ENCODE data around the gene EDC4. TPM values are rescaled to one million over a fixed set of nuclear protein-coding genes. Genes with fewer than 3 reads are reported as not detected.

The EDC4 gene
- total RNA-seq, 1 donor from 2014 or later, result 48.4 TPM

- DNase-seq (ENCODE audit: low read depth), result no peak
- Histone ChIP-seq H3K36me3 (ENCODE audit: control insufficient read depth, insufficient read depth, low read length) (peaks cover 3% of the 10 kb centered on the region), H3K27me3 (ENCODE audit: control insufficient read depth, insufficient read depth, low read length) (no peaks in the 10 kb centered on the region), H3K4me3 (ENCODE audit: low read depth, low read length) (no peak overlapping the region)
- TF ChIP-seq CTCF (IDR thresholded peaks at IDR 0.05; ENCODE audit: insufficient read depth, low read length, poor library complexity, severe bottlenecking), result no peak
These were observed 15.8 kb upstream of the EDC4 start for GRCh38 chr16:67856927-67857546.

- H3K27me3 ChIP-seq (ENCODE audit: control insufficient read depth, insufficient read depth, low read length), result no peaks in the 10 kb centered on the region
- H3K36me3 ChIP-seq (ENCODE audit: control insufficient read depth, insufficient read depth, low read length), result peaks cover 3% of the 10 kb centered on the region
- H3K4me3 ChIP-seq (ENCODE audit: low read depth, low read length), result no peak overlapping the region
- TF ChIP-seq CTCF (IDR thresholded peaks at IDR 0.05; ENCODE audit: insufficient read depth, low read length, poor library complexity, severe bottlenecking), result no peak
- DNase-seq (ENCODE audit: low read depth), result peak; percentile 92
These were observed 15.2 kb upstream of the EDC4 start for GRCh38 chr16:67857547-67858233.

GRCh38 chr16:67858500-67858899 is 14.4 kb upstream of the EDC4 start:
- peaks cover 3% of the 10 kb centered on the region for H3K36me3 ChIP-seq (ENCODE audit: control insufficient read depth, insufficient read depth, low read length)

GRCh38 chr16:67860589-67861398 is 12.1 kb upstream of the EDC4 start:
- peaks cover 3% of the 10 kb centered on the region for H3K36me3 ChIP-seq (ENCODE audit: control insufficient read depth, insufficient read depth, low read length)
- TF ChIP-seq CTCF (IDR thresholded peaks at IDR 0.05; ENCODE audit: insufficient read depth, low read length, poor library complexity, severe bottlenecking), result no peak
- no peak for DNase-seq (ENCODE audit: low read depth)
- H3K4me3 ChIP-seq (ENCODE audit: low read depth, low read length), result no peak overlapping the region
- no peaks in the 10 kb centered on the region for H3K27me3 ChIP-seq (ENCODE audit: control insufficient read depth, insufficient read depth, low read length)

More at GRCh38 chr16:67858500-67858899, 14.4 kb upstream of the EDC4 start:
- no peak for TF ChIP-seq CTCF (IDR thresholded peaks at IDR 0.05; ENCODE audit: insufficient read depth, low read length, poor library complexity, severe bottlenecking)
- no peak overlapping the region for H3K4me3 ChIP-seq (ENCODE audit: low read depth, low read length)
- DNase-seq (ENCODE audit: low read depth), result no peak
- no peaks in the 10 kb centered on the region for H3K27me3 ChIP-seq (ENCODE audit: control insufficient read depth, insufficient read depth, low read length)

- no peak for DNase-seq (ENCODE audit: low read depth)
- Histone ChIP-seq H3K36me3 (ENCODE audit: control insufficient read depth, insufficient read depth, low read length) (peaks cover 3% of the 10 kb centered on the region), H3K27me3 (ENCODE audit: control insufficient read depth, insufficient read depth, low read length) (no peaks in the 10 kb centered on the region), H3K4me3 (ENCODE audit: low read depth, low read length) (no peak overlapping the region)
- no peak for TF ChIP-seq CTCF (IDR thresholded peaks at IDR 0.05; ENCODE audit: insufficient read depth, low read length, poor library complexity, severe bottlenecking)
These were observed 11.0 kb upstream of the EDC4 start for GRCh38 chr16:67861877-67862276.
